ENCODE results near the gene FANCM. TPM values are rescaled to one million over a fixed set of nuclear protein-coding genes. Genes with fewer than 3 reads are reported as not detected.

The FANCM gene
- total RNA-seq, 2 experiments from 2014 or later: 22.2 to 27.7 TPM

- Histone ChIP-seq H3K27ac (ENCODE audit: low read depth, low read length, poor library complexity, severe bottlenecking) (no peak overlapping the region), H3K36me3 (ENCODE audit: insufficient read depth, low read length) (peaks cover 59% of the 10 kb centered on the region), H3K4me3 (ENCODE audit: low read depth, low read length, poor library complexity, severe bottlenecking) (no peak overlapping the region), H3K4me1 (ENCODE audit: insufficient read depth, low read length, poor library complexity, severe bottlenecking) (no peaks in the 10 kb centered on the region), H3K9me2 (ENCODE audit: insufficient read depth, low read length) (no peaks in the 10 kb centered on the region), H4K20me1 (ENCODE audit: insufficient read depth, low read length) (no peaks in the 10 kb centered on the region), H3K9me3 (ENCODE audit: low read length) (no peaks in the 10 kb centered on the region), H3K4me2 (ENCODE audit: low read length) (no peak overlapping the region), H2AFZ (ENCODE audit: low read length) (no peak overlapping the region), H3K79me2 (ENCODE audit: insufficient read depth, low read depth, low read length) (no peaks in the 10 kb centered on the region)
- ChIA-PET CTCF (ENCODE audit: unreplicated experiment) (no interaction called here), POLR2A (interaction anchor here (0.7 to 1.1 kb wide), 2 partner anchors 15 to 1844 kb away, joined by 3 to 7 read pairs; no protein-coding TSS in a partner anchor)
- TF ChIP-seq, protein P1, sequence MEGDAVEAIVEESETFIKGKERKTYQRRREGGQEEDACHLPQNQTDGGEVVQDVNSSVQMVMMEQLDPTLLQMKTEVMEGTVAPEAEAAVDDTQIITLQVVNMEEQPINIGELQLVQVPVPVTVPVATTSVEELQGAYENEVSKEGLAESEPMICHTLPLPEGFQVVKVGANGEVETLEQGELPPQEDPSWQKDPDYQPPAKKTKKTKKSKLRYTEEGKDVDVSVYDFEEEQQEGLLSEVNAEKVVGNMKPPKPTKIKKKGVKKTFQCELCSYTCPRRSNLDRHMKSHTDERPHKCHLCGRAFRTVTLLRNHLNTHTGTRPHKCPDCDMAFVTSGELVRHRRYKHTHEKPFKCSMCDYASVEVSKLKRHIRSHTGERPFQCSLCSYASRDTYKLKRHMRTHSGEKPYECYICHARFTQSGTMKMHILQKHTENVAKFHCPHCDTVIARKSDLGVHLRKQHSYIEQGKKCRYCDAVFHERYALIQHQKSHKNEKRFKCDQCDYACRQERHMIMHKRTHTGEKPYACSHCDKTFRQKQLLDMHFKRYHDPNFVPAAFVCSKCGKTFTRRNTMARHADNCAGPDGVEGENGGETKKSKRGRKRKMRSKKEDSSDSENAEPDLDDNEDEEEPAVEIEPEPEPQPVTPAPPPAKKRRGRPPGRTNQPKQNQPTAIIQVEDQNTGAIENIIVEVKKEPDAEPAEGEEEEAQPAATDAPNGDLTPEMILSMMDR (conservative IDR thresholded peaks at IDR 0.05; ENCODE audit: low read length): no peak
- no peak for TF ChIP-seq EZH2phosphoT487 (IDR thresholded peaks at IDR 0.05; ENCODE audit: borderline replicate concordance, low read depth, low read length)
- no peak for DNase-seq (ENCODE audit: low spot score)
- BruUV-seq (replicated peaks): no TSS peak
- intact Hi-C loops (cut with micrococcal nuclease; ENCODE audit: unreplicated experiment): no loop called here
Observed at GRCh38 chr14:45185100-45185814, 49.5 kb downstream of the FANCM start.

GRCh38 chr14:45194964-45195363 is 59.2 kb downstream of the FANCM start:
- peaks cover 5% of the 10 kb centered on the region; the same call in 1 of the 2 replicates for H3K79me2 ChIP-seq (ENCODE audit: insufficient read depth, low read depth, low read length)
- intact Hi-C loops (cut with micrococcal nuclease; ENCODE audit: unreplicated experiment): no loop called here
- CTCF ChIA-PET (ENCODE audit: unreplicated experiment): no interaction called here

More at GRCh38 chr14:45194964-45195363, 59.2 kb downstream of the FANCM start:
- Histone ChIP-seq H3K36me3 (ENCODE audit: insufficient read depth, low read length) (peaks cover 52% of the 10 kb centered on the region), H3K9me2 (ENCODE audit: insufficient read depth, low read length) (no peaks in the 10 kb centered on the region), H3K4me3 (ENCODE audit: low read depth, low read length, poor library complexity, severe bottlenecking) (no peak overlapping the region), H3K4me1 (ENCODE audit: insufficient read depth, low read length, poor library complexity, severe bottlenecking) (no peaks in the 10 kb centered on the region), H2AFZ (ENCODE audit: low read length) (no peak overlapping the region), H3K9me3 (ENCODE audit: low read length) (no peaks in the 10 kb centered on the region), H4K20me1 (ENCODE audit: insufficient read depth, low read length) (no peaks in the 10 kb centered on the region), H3K27ac (ENCODE audit: low read depth, low read length, poor library complexity, severe bottlenecking) (no peak overlapping the region), H3K4me2 (ENCODE audit: low read length) (no peak overlapping the region)
- POLR2A ChIA-PET: no interaction called here
- no peak for DNase-seq (ENCODE audit: low spot score)
- TF ChIP-seq EZH2phosphoT487 (IDR thresholded peaks at IDR 0.05; ENCODE audit: borderline replicate concordance, low read depth, low read length): no peak
- TF ChIP-seq, protein P1 (conservative IDR thresholded peaks at IDR 0.05; ENCODE audit: low read length): no peak
- BruUV-seq (replicated peaks): no TSS peak
